Measurements from ENCODE around the gene ENTPD2.
A peak's percentile ranks its signal among the peaks of the same experiment; 100 is the strongest.
"Not testable (repeated sequence)": the region's sequence is repeated elsewhere in the genome, so short reads cannot be mapped to it uniquely, and the experiment has no call there.

Gene ENTPD2

DNA sequence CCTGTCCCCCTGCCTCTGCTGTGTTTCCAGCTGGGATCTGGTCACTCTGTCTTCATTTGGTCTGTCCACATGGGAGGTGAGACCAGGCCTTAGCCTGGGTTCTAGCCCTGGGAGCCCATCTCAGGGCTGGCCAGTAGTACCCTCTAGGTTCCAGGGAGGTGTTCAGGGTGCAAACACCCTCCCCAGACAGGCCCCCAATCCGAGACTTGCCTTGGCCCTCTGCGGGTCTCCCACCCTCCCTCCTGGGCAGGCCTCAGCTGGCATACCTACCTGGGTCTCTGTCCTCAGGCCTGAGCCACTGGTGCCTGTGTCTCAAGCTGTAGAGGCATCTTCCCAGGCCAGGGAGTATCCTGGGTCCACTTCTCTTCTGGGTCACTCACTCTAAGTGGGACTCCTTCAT, 17.4 kb upstream of the ENTPD2 start:
- Mint-ChIP-seq H3K27me3 (no peaks in the 10 kb centered on the region), H3K27ac (peak overlapping the region; percentile 69), H3K36me3 (ENCODE audit: low read depth) (no peaks in the 10 kb centered on the region), H3K4me3 (peak overlapping the region; percentile 68), H3K4me1 (ENCODE audit: low read depth) (peaks cover 12% of the 10 kb centered on the region), H3K9me3 (no peaks in the 10 kb centered on the region)

DNA sequence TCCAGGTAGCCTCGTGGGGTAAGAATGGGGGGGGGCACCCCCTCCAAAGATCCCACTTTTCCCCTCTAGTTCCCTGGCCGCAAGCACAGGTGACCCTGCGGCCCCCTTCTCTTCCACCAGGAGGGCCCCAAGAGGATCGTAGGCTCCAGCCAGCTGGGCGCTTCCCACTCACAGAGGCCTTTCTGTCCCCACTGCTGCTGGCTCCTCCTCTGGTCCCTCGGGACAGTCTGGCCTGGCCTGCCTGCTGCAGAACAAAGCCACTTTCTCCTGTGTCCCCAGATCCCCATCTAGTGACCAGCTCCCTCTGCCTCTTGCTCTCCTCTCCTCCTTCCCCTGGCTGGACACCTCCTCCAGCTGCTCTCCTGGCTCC, 17.0 kb upstream of the ENTPD2 start:
- no peaks in the 10 kb centered on the region for H3K36me3 Mint-ChIP-seq (ENCODE audit: low read depth)

DNA sequence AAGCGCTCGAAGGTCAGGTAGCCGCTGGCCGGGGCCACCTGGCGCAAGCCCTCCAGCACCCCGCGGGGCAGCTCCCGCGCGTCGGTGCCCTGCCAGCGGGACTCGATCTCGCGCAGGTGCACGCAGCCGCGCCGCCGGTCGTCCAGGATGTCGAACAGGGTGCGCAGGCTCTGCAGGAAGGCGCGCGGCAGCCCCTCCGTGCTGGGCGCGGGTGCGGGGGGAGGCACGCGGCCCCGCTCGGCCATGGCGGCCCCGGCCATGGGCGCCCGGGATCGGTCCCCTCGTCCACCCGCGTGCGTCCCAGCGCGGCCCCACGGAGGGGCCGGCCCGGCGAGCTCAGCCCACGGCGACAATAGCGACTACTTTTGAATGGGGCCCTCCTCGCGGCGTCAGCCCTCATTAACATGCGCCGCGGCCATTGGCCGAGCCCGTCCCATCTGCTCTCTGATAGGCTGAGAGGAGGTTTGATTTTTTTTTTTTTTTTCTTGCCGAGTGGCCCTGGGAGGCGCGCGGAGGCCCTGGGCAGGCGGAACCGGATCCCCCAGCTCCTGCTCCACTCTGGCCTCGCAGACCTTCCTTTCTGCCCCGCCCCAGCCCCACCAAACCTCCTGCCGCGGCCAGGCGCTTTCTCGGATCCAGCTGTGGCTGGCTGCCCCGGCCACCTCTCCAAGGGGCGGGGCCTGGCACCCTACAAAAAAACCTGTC, 16.5 kb upstream of the ENTPD2 start, which contains the start of gene SAPCD2:
Gene SAPCD2, minus strand, starts transcription at position 357 of the 705 bp plus-strand sequence. Its CDS starts 97 bp downstream, at position 260.
- H3K27me3 Mint-ChIP-seq = no peaks in the 10 kb centered on the region
- H3K27ac Mint-ChIP-seq = peak within 1 kb of the TSS; percentile 69
- peak within 1 kb of the TSS; percentile 68 for H3K4me3 Mint-ChIP-seq
- no peaks in the 10 kb centered on the region for H3K9me3 Mint-ChIP-seq
- H3K4me1 Mint-ChIP-seq (ENCODE audit: low read depth) = peaks cover 12% of the 10 kb centered on the region
- H3K36me3 Mint-ChIP-seq (ENCODE audit: low read depth) = no peaks in the 10 kb centered on the region

More for the DNA sequence above, 17.0 kb upstream of the ENTPD2 start:
- Mint-ChIP-seq H3K27me3 (no peaks in the 10 kb centered on the region), H3K27ac (peak overlapping the region; percentile 69), H3K9me3 (no peaks in the 10 kb centered on the region), H3K4me3 (peak overlapping the region; percentile 68), H3K4me1 (ENCODE audit: low read depth) (peaks cover 12% of the 10 kb centered on the region)

DNA sequence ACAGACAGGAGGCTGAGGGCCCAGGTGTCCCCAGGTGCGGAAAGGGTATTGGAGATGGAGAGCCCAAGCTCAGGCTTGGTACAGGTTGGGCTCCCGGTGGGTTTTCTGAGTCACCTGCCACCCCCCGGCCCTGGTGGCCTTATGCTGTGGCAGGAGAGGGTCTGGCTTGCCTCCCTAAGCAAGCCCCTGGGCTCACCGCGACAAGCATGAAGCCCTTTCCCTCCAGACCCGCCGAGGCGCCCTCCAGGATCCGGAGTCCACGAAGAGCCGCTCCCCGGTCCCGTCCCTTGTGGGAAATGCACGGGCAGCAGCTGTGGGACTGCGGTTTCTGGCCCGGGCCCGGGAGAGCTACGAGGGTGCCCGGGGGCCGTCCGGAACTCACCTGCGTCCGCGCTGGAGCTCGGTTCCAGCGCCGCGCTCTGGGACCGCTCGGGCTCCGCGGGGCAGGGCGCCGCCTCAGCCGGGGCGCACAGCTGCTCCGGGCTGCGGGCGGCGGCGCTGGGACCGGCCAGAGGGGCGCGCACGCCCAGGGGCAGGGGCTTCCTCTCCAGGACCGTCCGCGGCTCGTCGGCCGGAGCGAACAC, 15.7 kb upstream of the ENTPD2 start:
- H3K4me3 Mint-ChIP-seq = peak overlapping the region; percentile 63

DNA sequence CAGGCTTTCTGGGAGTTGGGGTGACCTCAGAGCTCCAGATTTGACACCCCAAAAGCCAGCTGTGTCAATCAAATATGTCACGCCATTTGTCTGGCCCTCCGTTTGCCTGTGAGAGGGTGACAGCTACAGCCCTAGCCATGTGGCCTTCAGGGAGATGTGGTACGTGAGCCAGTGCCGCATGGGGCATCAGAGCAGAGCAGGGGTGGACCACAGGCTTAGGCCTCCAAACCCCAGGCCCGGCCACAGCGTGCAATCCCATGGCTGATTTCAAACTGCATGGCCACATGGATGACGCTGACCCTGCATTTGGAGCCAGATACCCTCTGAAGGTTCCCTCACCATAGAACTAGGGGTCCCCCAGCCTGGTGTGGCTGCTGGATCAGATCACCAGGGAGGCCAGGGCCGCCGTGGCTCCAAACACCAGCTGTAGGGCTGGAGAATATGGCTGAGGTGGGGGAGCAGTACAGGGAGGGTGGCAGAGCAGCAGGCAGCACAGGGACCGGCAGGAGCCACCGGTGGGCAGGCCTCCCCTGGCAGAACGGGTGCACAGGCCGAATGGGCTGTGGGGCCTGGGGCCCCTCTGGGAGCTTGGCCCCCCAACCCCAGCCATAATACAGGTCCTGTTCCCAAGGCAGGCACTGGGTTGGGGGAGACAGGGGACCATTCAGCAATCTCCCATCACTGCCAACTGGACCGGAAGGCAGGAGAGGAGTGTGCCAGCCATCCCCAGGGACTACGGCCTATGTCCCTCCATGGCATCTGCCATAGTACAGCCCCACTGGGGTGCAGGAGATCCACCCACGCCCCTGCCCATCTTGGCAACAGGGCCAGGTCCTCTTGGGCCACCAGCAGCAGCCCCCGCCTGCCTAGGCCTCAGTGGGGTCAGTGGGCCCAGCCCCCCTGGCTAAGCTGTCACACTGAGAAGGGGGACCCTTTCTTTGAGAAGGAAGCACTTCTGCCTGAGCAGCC, 15.0 kb upstream of the ENTPD2 start:
- no peak overlapping the region for H3K27ac Mint-ChIP-seq
- no peaks in the 10 kb centered on the region for H3K27me3 Mint-ChIP-seq
- H3K4me1 Mint-ChIP-seq (ENCODE audit: low read depth) = peaks cover 12% of the 10 kb centered on the region
- H3K9me3 Mint-ChIP-seq = no peaks in the 10 kb centered on the region
- no peaks in the 10 kb centered on the region for H3K36me3 Mint-ChIP-seq (ENCODE audit: low read depth)
- peak overlapping the region; percentile 63 for H3K4me3 Mint-ChIP-seq

More for the DNA sequence above, 15.7 kb upstream of the ENTPD2 start:
- H3K27me3 Mint-ChIP-seq = no peaks in the 10 kb centered on the region
- peaks cover 12% of the 10 kb centered on the region for H3K4me1 Mint-ChIP-seq (ENCODE audit: low read depth)
- H3K9me3 Mint-ChIP-seq = no peaks in the 10 kb centered on the region
- H3K36me3 Mint-ChIP-seq (ENCODE audit: low read depth) = no peaks in the 10 kb centered on the region
- H3K27ac Mint-ChIP-seq = no peak overlapping the region

DNA sequence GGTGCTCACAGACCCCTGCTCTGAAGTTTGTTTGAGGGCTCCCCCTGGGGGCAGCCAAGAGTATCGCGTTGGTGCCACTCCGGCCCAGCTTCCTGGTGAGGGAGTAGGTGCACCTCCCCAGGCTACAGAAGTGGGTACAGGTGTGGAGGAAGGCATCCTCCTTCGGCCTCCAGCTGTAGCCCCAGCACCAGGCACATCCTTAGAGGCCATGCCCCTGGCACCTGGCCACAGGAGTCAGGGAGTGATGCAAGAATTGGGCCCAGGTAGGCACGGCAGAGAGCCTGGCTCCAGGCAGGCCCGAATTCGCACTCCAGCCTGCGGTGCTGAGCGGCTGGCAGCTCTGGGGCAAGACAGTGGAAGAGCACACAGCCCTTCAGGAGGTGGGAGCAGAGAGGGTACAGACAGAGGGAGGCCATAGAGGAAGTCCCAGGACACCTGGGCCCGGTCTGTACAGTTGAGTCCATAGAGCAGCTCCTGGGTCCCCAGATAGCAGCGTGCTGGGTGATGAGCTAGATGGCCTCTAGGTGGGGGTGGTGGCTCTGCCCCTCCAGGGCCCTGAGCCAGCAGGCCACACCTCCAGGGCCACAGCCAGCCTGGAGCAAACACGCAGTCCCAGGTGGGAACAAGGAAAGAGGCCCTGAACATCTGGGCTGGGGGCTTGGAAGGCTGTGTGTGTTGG, 14.1 kb upstream of the ENTPD2 start:
- peaks cover 12% of the 10 kb centered on the region for H3K4me1 Mint-ChIP-seq (ENCODE audit: low read depth)
- no peak overlapping the region for H3K4me3 Mint-ChIP-seq
- no peaks in the 10 kb centered on the region for H3K9me3 Mint-ChIP-seq
- no peaks in the 10 kb centered on the region for H3K27me3 Mint-ChIP-seq
- H3K36me3 Mint-ChIP-seq (ENCODE audit: low read depth) = no peaks in the 10 kb centered on the region
- no peak overlapping the region for H3K27ac Mint-ChIP-seq

DNA sequence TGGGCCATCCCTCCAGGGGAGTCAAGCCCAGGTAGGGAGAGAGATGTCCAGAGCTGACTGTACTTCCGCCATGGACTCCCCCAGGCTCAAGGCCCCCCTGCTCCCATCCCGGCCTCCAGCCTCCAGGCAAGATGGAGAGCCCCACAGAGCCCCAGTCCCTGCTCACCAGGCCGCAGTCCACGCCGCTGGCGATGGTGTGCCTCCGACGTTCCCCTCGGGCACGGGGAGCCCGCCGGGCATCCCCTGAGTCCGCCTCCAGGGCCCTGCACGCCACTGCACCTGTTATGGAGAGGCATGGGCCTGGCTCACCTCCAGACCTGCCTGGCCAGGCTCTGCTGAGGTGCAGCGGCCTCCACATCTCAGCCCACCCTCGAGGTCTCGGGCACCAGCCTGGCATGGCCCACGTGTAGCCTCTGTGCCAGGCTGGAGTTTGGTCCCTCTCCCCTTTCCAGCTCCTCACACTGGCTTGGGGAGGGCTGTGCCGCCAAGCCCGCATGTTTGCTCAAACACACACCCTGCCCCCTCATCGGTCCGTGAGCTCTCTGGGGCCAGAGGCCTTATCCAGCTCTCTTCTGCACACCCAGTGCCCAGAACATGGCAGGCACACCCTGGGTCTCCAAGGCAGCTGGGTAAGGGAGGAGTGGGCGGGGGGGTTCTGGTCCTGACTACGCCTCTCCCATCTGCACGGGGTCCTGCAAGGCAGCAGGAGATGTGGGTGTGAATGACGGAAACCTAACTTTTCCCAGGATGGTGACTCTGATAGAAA, 12.4 kb upstream of the ENTPD2 start:
- Mint-ChIP-seq H3K36me3 (ENCODE audit: low read depth) (no peaks in the 10 kb centered on the region), H3K4me1 (ENCODE audit: low read depth) (peaks cover 11% of the 10 kb centered on the region), H3K27ac (no peak overlapping the region), H3K9me3 (no peaks in the 10 kb centered on the region), H3K27me3 (no peaks in the 10 kb centered on the region), H3K4me3 (no peak overlapping the region)

DNA sequence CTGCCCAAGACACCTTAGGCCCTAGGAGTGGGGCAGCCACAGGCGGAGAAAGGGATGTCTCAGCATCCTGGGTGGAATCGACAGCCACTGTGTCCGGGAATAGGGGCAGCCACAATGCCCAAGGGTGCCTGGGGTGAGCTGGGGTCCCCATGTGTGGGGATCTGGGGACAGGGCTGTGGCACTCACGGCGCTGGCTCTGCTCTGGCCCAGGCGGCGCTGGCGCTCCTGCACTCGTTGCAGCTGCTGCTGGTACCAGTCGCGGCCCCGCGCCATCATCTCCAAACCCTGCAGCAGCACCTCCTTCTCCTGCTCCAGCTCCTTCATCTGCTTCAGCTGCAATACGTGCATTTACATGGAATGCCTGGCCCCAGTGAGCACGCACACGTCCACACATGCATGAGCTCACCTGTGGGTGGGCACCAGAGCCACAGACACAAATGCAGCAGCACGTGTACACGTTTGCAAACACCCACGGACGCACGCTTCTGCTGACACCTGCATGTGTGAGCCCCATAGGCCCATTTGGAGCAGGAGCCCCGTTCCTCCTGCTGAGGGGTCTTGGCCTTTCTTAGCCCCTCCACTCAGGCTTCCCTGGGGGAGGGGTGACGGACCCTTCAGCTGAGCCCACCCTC, 11.6 kb upstream of the ENTPD2 start:
- peaks cover 5% of the 10 kb centered on the region for H3K4me1 Mint-ChIP-seq (ENCODE audit: low read depth)
- no peaks in the 10 kb centered on the region for H3K9me3 Mint-ChIP-seq
- no peaks in the 10 kb centered on the region for H3K36me3 Mint-ChIP-seq (ENCODE audit: low read depth)
- no peaks in the 10 kb centered on the region for H3K27me3 Mint-ChIP-seq
- no peak overlapping the region for H3K4me3 Mint-ChIP-seq
- H3K27ac Mint-ChIP-seq = no peak overlapping the region

DNA sequence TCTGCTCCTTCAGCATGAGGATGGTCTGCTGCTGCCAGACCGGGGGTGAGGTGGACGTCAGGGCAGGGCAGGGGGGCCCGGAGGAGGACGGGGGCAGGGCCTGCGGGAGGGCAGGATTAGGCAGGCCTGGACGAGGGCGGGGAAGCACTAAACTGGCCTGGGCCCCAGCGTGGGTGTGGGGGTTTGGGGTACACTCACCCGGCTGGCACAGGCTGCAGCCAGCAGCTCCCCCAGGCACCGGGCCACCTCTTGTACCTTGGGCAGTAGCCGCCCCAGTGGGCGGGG, 11.0 kb upstream of the ENTPD2 start:
- no peak overlapping the region for H3K27ac Mint-ChIP-seq
- H3K27me3 Mint-ChIP-seq = no peaks in the 10 kb centered on the region
- H3K36me3 Mint-ChIP-seq (ENCODE audit: low read depth) = no peaks in the 10 kb centered on the region
- H3K4me3 Mint-ChIP-seq = no peak overlapping the region
- no peaks in the 10 kb centered on the region for H3K9me3 Mint-ChIP-seq
- H3K4me1 Mint-ChIP-seq (ENCODE audit: low read depth) = peaks cover 5% of the 10 kb centered on the region

DNA sequence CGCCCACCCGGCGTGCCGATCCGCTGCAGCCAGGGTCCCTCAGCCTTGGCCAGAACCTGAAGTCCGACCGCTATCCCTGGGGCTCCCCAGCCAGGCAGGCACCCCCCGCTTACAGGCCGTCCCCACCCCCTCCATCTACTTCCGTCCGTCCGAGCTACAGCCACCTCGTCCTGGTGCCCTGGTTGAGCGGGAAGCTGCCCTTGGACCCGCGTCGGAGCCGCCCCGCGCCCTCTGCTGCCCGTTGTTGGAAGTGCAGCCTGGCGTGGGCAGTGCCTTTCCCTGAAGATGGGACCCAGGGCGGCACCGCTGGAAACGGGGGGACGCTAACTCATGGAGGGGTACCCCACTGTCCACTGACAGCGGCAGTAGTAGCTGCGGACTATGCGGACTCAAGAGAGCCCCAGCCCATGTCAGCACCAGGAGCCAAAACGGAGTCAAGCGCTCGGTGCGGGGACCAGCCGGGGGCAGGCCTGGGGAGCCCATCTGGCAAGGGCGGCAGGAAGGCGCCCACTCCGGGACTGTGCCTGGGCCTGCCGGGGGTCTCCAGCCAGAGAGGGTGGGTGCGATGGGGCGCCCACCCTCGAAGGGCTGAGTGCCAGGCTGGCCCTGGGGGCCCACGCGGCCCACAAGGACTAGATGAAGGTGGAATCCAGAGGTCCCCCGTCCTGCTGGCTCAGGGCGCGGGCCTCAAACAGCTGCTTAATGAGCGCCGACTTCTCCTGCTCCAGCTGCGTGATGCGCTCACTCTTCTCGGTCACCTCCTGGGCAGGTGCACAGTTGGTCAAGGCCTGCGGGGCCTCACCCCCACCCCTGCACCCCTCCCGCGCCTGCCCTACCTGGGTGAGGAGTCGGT, 10.4 kb upstream of the ENTPD2 start:
- Mint-ChIP-seq H3K36me3 (ENCODE audit: low read depth) (no peaks in the 10 kb centered on the region), H3K27me3 (no peaks in the 10 kb centered on the region), H3K27ac (no peak overlapping the region), H3K9me3 (no peaks in the 10 kb centered on the region), H3K4me1 (ENCODE audit: low read depth) (peaks cover 5% of the 10 kb centered on the region), H3K4me3 (no peak overlapping the region)

DNA sequence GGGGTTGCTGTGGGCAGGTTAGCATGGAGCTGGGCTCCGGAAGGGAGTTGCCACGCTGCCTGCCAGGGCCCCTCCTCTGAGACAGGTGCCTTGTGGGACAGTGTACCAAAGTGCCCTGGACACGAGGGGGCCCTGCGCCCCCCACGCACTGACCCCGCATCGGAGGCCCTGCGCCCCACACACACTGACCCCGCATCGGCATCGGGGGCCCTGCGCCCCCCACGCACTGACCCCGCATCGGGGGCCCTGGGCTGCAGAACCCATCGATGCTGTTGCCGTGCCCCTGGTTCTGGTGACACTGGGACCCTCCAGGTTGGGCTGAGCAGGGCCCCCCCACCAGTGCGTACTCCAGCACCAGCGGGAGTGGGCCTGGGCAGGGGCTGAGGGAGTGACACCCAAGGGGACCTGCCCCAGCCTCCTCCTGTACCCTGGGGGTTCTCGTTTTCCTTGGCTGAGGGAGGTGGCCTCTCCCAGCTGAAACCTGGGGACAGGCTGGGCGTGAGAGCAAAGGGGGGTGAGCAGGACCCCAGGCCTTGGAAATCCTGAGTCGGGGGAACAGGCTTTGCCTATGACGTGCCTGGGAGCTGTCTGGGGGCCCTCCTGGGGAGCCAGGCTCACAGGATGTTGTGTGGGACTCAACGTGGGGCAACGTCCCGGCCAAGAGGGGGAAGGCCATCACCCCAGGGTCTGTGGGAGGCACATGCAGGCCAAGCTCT, 9.6 kb upstream of the ENTPD2 start:
- Mint-ChIP-seq H3K4me3 (no peak overlapping the region), H3K9me3 (no peaks in the 10 kb centered on the region), H3K36me3 (ENCODE audit: low read depth) (no peaks in the 10 kb centered on the region), H3K27me3 (no peaks in the 10 kb centered on the region), H3K4me1 (ENCODE audit: low read depth) (peaks cover 5% of the 10 kb centered on the region), H3K27ac (no peak overlapping the region)

DNA sequence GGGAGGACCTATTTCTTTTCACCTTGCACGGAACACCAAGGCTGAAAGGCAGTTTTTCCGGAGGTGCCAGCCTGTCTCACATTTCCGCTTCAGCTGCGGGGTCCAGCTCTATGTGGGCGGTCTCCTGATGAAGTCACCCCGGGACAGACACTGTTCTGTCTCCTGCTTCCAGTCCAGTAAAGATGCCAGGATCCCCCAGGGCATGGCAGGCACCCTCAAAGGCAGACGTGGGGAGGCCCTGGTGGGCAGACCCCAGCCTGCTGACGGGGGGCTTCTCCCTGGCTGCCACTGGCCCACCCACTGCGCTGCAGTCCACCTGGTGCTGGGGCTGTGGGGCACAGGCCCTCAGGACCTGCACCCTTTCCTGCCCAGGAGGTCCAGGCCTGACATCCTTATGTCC, 8.9 kb upstream of the ENTPD2 start:
- not testable (repeated sequence) for H3K9me3 Mint-ChIP-seq; H3K27ac Mint-ChIP-seq; H3K4me3 Mint-ChIP-seq; H3K27me3 Mint-ChIP-seq; H3K4me1 Mint-ChIP-seq (ENCODE audit: low read depth); H3K36me3 Mint-ChIP-seq (ENCODE audit: low read depth)

DNA sequence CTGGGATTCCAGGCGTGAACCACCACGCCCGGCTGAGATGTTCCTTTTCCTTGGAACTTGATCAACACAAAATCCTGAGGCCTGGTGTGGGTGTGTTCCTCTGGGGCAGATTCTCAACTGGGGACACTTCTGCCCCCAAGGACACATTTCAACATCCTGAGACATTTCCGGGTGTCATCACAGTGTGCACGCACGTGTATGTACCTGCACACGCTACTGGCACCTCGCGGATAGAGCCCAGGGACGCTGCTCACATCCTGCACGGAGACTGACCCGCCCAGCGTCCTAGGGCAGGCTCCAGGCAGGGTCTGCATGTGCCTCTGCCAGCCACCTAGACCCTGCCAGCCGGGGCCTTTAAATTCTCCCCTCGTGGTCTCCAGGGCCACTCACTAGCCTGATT, 8.5 kb upstream of the ENTPD2 start:
- H3K9me3 Mint-ChIP-seq = no peaks in the 10 kb centered on the region
- H3K4me1 Mint-ChIP-seq (ENCODE audit: low read depth) = no peaks in the 10 kb centered on the region
- no peaks in the 10 kb centered on the region for H3K36me3 Mint-ChIP-seq (ENCODE audit: low read depth)
- no peaks in the 10 kb centered on the region for H3K27me3 Mint-ChIP-seq
- no peak overlapping the region for H3K27ac Mint-ChIP-seq
- H3K4me3 Mint-ChIP-seq = no peak overlapping the region

Measured in stimulated activated naive CD8-positive, alpha-beta T cell treated with anti-CD3 and anti-CD28 coated beads, Interleukin-15, Interleukin-2, amounts not matched to agents 100 ng/mL and 50 ng/mL, for 24 hours (primary cell).